HepG2 (cell line): ENCODE measurements around the gene SH2D5.

ENCODE experiments used
- PHF21A ChIP-seq: sonication (generic); formaldehyde crosslinking; IDR thresholded peaks from 2 replicates; pipeline ENCODE4 v1.5.0; 2020; ENCODE audit warnings: mild to moderate bottlenecking, missing genetic modification reagents
- POLR2A ChIP-seq, 2 experiments: IDR thresholded peaks; 2 replicates each; pipeline ENCODE4 v1.6.1; 2011; ENCODE audit warnings: low read depth in 2 of 2, low read length in 2 of 2, mild to moderate bottlenecking in 1 of 2, moderate library complexity in 1 of 2; ENCODE audit not compliant: insufficient read depth in 1 of 2
- SOX5 ChIP-seq: IDR thresholded peaks from 2 replicates; pipeline ENCODE4 v1.6.1; 2016; ENCODE audit warnings: borderline replicate concordance
- SRF ChIP-seq: IDR thresholded peaks from 2 replicates; pipeline ENCODE4 v1.6.1; 2011; ENCODE audit warnings: mild to moderate bottlenecking, low read depth, low read length, moderate library complexity
- SUZ12 ChIP-seq: fragments of 150-350 bp; IDR thresholded peaks from 2 replicates; pipeline ENCODE4 v1.6.1; 2014; ENCODE audit warnings: low read depth, low read length
- ZBTB40 ChIP-seq, 2 experiments: fragments of 450-650 bp in 1 of 2; sonication (generic) in 1 of 2; formaldehyde crosslinking in 1 of 2; IDR thresholded peaks; 2 replicates each; pipeline versions ENCODE4 v1.6.1 to v1.8.0; 2016 to 2022; ENCODE audit warnings: antibody characterized with exemption in 1 of 2, mild to moderate bottlenecking in 1 of 2, missing genetic modification reagents in 1 of 2
- ZNF572 ChIP-seq: sonication (generic); formaldehyde crosslinking; IDR thresholded peaks from 2 replicates; pipeline ENCODE4 v1.5.1; 2020; ENCODE audit warnings: mild to moderate bottlenecking, missing genetic modification reagents
- ZNF704 ChIP-seq: sonication (generic); formaldehyde crosslinking; IDR thresholded peaks from 2 replicates; pipeline ENCODE4 v1.8.1; 2023; ENCODE audit warnings: mild to moderate bottlenecking, inconsistent platforms, moderate library complexity, missing genetic modification reagents, borderline replicate concordance
- ZNF816 ChIP-seq: sonication (generic); formaldehyde crosslinking; IDR thresholded peaks from 2 replicates; pipeline ENCODE4 v1.8.0; 2022; ENCODE audit warnings: missing genetic modification reagents, mild to moderate bottlenecking, borderline replicate concordance
- TF ChIP-seq, protein P1 (sequence below): sonication (generic); formaldehyde crosslinking; IDR thresholded peaks from 2 replicates; pipeline ENCODE4 v1.5.0; 2020; ENCODE audit warnings: mild to moderate bottlenecking, missing genetic modification reagents, moderate library complexity
- TF ChIP-seq, protein P2 (sequence below): sonication (generic); formaldehyde crosslinking; IDR thresholded peaks from 2 replicates; pipeline ENCODE4 v1.4.0; 2020; ENCODE audit warnings: low read depth, mild to moderate bottlenecking, missing genetic modification reagents
- TF ChIP-seq, protein P3 (sequence below): IDR thresholded peaks from 2 replicates; pipeline ENCODE4 v1.6.1; 2018; ENCODE audit warnings: missing genetic modification reagents, mild to moderate bottlenecking, missing compliant biosample characterization

- TF ChIP-seq, protein P1, sequence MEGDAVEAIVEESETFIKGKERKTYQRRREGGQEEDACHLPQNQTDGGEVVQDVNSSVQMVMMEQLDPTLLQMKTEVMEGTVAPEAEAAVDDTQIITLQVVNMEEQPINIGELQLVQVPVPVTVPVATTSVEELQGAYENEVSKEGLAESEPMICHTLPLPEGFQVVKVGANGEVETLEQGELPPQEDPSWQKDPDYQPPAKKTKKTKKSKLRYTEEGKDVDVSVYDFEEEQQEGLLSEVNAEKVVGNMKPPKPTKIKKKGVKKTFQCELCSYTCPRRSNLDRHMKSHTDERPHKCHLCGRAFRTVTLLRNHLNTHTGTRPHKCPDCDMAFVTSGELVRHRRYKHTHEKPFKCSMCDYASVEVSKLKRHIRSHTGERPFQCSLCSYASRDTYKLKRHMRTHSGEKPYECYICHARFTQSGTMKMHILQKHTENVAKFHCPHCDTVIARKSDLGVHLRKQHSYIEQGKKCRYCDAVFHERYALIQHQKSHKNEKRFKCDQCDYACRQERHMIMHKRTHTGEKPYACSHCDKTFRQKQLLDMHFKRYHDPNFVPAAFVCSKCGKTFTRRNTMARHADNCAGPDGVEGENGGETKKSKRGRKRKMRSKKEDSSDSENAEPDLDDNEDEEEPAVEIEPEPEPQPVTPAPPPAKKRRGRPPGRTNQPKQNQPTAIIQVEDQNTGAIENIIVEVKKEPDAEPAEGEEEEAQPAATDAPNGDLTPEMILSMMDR (CRISPR knock-in tag): no peak
- no peak for TF ChIP-seq ZNF816 (CRISPR knock-in tag)
- no peak for TF ChIP-seq SUZ12
- no peak for TF ChIP-seq ZNF704
- TF ChIP-seq, protein P2, sequence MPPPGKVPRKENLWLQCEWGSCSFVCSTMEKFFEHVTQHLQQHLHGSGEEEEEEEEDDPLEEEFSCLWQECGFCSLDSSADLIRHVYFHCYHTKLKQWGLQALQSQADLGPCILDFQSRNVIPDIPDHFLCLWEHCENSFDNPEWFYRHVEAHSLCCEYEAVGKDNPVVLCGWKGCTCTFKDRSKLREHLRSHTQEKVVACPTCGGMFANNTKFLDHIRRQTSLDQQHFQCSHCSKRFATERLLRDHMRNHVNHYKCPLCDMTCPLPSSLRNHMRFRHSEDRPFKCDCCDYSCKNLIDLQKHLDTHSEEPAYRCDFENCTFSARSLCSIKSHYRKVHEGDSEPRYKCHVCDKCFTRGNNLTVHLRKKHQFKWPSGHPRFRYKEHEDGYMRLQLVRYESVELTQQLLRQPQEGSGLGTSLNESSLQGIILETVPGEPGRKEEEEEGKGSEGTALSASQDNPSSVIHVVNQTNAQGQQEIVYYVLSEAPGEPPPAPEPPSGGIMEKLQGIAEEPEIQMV (CRISPR knock-in tag): no peak
- TF ChIP-seq ZBTB40 (IDR thresholded peaks at IDR 0.05): no peak
- no peak for TF ChIP-seq ZBTB40 (CRISPR knock-in tag; IDR thresholded peaks at IDR 0.05)
- no peak for TF ChIP-seq POLR2A (IDR thresholded peaks at IDR 0.05; ENCODE audit: insufficient read depth in 1 of 2, low read depth in 2 of 2, low read length in 2 of 2)
- TF ChIP-seq, protein P3, sequence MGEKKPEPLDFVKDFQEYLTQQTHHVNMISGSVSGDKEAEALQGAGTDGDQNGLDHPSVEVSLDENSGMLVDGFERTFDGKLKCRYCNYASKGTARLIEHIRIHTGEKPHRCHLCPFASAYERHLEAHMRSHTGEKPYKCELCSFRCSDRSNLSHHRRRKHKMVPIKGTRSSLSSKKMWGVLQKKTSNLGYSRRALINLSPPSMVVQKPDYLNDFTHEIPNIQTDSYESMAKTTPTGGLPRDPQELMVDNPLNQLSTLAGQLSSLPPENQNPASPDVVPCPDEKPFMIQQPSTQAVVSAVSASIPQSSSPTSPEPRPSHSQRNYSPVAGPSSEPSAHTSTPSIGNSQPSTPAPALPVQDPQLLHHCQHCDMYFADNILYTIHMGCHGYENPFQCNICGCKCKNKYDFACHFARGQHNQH (CRISPR knock-in tag): no peak
- TF ChIP-seq PHF21A (CRISPR knock-in tag): no peak
- no peak for TF ChIP-seq SRF
- TF ChIP-seq SOX5 (CRISPR knock-in tag): no peak
- no peak for TF ChIP-seq ZNF572 (CRISPR knock-in tag)
Observed at GRCh38 chr1:20685741-20686140, 46.8 kb downstream of the SH2D5 start.
